ENCODE data around the gene TNPO3.

The TNPO3 gene

GRCh38 chr7:129054438-129055293 is at the start of gene TNPO3:
TNPO3 (minus strand) TSS chr7:129055111; CDS start chr7:129054770, 341 bp downstream.
- peak; percentile 94 for DNase-seq

GRCh38 chr7:129103561-129104324 is 48.8 kb upstream of the TNPO3 start:
- DNase-seq, result no peak

- no peak for DNase-seq
Measured at GRCh38 chr7:129101746-129102145, 46.8 kb upstream of the TNPO3 start.

- no peak for DNase-seq
Measured at GRCh38 chr7:129100827-129101166, 45.9 kb upstream of the TNPO3 start.

- DNase-seq, result no peak
Measured at GRCh38 chr7:129098409-129099084, 43.6 kb upstream of the TNPO3 start.

- DNase-seq, result no peak
Measured at GRCh38 chr7:129095258-129095657, 40.3 kb upstream of the TNPO3 start.

GRCh38 chr7:129094501-129094900 is 39.6 kb upstream of the TNPO3 start:
- no peak for DNase-seq

- DNase-seq, result no peak
Measured at GRCh38 chr7:129093867-129094456, 39.1 kb upstream of the TNPO3 start.

- DNase-seq, result peak; percentile 84
Measured at GRCh38 chr7:129091484-129092002, 36.6 kb upstream of the TNPO3 start.

- DNase-seq, result no peak
Measured at GRCh38 chr7:129090300-129090907, 35.5 kb upstream of the TNPO3 start.

- DNase-seq, result peak; percentile 39
Measured at GRCh38 chr7:129089521-129090212, 34.8 kb upstream of the TNPO3 start.

- DNase-seq, result no peak
Measured at GRCh38 chr7:129084801-129085551, 30.1 kb upstream of the TNPO3 start.

- DNase-seq, result no peak
Measured at GRCh38 chr7:129083525-129083924, 28.6 kb upstream of the TNPO3 start.

- DNase-seq, result no peak
Measured at GRCh38 chr7:129078455-129078854, 23.5 kb upstream of the TNPO3 start.

GRCh38 chr7:129076886-129077285 is 22.0 kb upstream of the TNPO3 start:
- DNase-seq, result no peak

GRCh38 chr7:129074994-129075393 is 20.1 kb upstream of the TNPO3 start:
- no peak for DNase-seq

GRCh38 chr7:129074361-129074871 is 19.5 kb upstream of the TNPO3 start:
- no peak for DNase-seq

- peak; percentile 79 for DNase-seq
Measured at GRCh38 chr7:129073738-129074137, 18.8 kb upstream of the TNPO3 start.

GRCh38 chr7:129073204-129073603 is 18.3 kb upstream of the TNPO3 start:
- DNase-seq, result no peak

- peak; percentile 80 for DNase-seq
Measured at GRCh38 chr7:129072479-129073011, 17.6 kb upstream of the TNPO3 start.

GRCh38 chr7:129069021-129069420 is 14.1 kb upstream of the TNPO3 start:
- DNase-seq, result no peak

Data from suppressor macrophage treated with lipopolysaccharide for 4 hours (primary cell).